ENCODE measurements around the gene PRR33. TPM values are rescaled to one million over a fixed set of nuclear protein-coding genes. Genes with fewer than 3 reads are reported as not detected.

The PRR33 gene
- total RNA-seq, 1 donor from 2014 or later = 0.16 TPM

GRCh38 chr11:1936781-1937615 is 45.3 kb upstream of the PRR33 start:
- peaks cover 2% of the 10 kb centered on the region for H3K4me1 Mint-ChIP-seq

GRCh38 chr11:1936072-1936780 is 44.5 kb upstream of the PRR33 start:
- no peaks in the 10 kb centered on the region for H3K9me3 Mint-ChIP-seq
- intact Hi-C loops (cut with micrococcal nuclease) = no loop called here
- H3K36me3 Mint-ChIP-seq (ENCODE audit: low read depth) = no peaks in the 10 kb centered on the region
- POLR2A ChIA-PET = interaction anchor here (0.6 kb wide), 1 partner anchor 1454 kb away, joined by 7 read pairs; no protein-coding TSS in a partner anchor
- no peak overlapping the region for H3K27ac Mint-ChIP-seq
- no peak for ATAC-seq (ENCODE audit: low read depth)
- no peak for TF ChIP-seq CTCF (IDR thresholded peaks at IDR 0.05)
- peak; percentile 7 for DNase-seq
- peaks cover 24% of the 10 kb centered on the region for H3K27me3 Mint-ChIP-seq
- CTCF ChIA-PET = no interaction called here
- H3K4me1 Mint-ChIP-seq = peaks cover 2% of the 10 kb centered on the region
- H3K4me3 Mint-ChIP-seq = no peak overlapping the region

More at GRCh38 chr11:1936781-1937615, 45.3 kb upstream of the PRR33 start:
- H3K36me3 Mint-ChIP-seq (ENCODE audit: low read depth) = no peaks in the 10 kb centered on the region
- H3K27ac Mint-ChIP-seq = no peak overlapping the region
- H3K9me3 Mint-ChIP-seq = no peaks in the 10 kb centered on the region
- TF ChIP-seq CTCF (IDR thresholded peaks at IDR 0.05) = no peak
- H3K4me3 Mint-ChIP-seq = no peak overlapping the region
- H3K27me3 Mint-ChIP-seq = peaks cover 18% of the 10 kb centered on the region
- ATAC-seq (ENCODE audit: low read depth) (no peak), DNase-seq (peak; percentile 12)
- CTCF ChIA-PET = no interaction called here
- POLR2A ChIA-PET = no interaction called here
- intact Hi-C loops (cut with micrococcal nuclease) = no loop called here

GRCh38 chr11:1935156-1936071 is 43.7 kb upstream of the PRR33 start:
- Mint-ChIP-seq H3K36me3 (ENCODE audit: low read depth) (no peaks in the 10 kb centered on the region), H3K27me3 (peaks cover 24% of the 10 kb centered on the region), H3K4me3 (no peak overlapping the region), H3K4me1 (peaks cover 2% of the 10 kb centered on the region), H3K9me3 (no peaks in the 10 kb centered on the region), H3K27ac (no peak overlapping the region)
- no peak for TF ChIP-seq CTCF (IDR thresholded peaks at IDR 0.05)
- ChIA-PET CTCF (no interaction called here), POLR2A (no interaction called here)
- intact Hi-C loops (cut with micrococcal nuclease) = no loop called here
- DNase-seq = peak; percentile 13
- ATAC-seq (ENCODE audit: low read depth) = no peak

DNA sequence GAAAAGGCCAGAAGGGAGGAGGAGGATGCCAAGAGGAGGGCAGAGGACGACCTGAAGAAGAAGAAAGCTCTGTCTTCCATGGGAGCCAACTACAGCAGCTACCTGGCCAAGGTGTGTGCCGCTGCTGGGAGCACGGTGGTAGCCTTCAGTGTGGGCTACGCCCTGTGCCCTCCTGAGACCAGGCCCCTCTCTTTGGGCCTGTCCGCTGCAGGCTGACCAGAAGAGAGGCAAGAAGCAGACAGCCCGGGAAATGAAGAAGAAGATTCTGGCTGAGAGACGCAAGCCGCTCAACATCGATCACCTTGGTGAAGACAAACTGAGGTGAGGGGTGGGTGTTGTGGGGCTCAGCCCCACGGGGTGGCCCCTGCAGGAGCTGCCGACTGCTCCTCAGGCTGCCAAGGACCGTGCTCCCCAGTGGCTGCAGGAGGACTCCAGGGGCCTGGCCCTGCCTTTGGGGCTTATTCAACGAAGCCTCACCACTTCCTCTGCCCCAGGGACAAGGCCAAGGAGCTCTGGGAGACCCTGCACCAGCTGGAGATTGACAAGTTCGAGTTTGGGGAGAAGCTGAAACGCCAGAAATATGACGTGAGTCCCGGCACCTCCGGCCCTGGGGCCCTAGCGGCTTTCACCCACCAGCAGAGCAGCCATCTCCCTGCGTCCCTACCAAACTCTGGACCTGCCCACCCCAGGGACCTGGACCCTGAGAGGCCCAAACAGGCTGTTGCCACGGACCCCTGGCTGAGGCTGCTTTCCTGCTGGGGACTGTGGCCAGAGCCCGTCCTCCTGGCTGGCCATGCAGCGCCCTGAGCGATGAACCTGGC is 42.9 kb upstream of the PRR33 start:
- ChIA-PET POLR2A (no interaction called here), CTCF (no interaction called here)
- DNase-seq (no peak), ATAC-seq (ENCODE audit: low read depth) (no peak)
- TF ChIP-seq CTCF (IDR thresholded peaks at IDR 0.05) = no peak
- Mint-ChIP-seq H3K4me3 (no peak overlapping the region), H3K9me3 (no peaks in the 10 kb centered on the region), H3K27ac (no peak overlapping the region), H3K27me3 (peaks cover 26% of the 10 kb centered on the region), H3K36me3 (ENCODE audit: low read depth) (no peaks in the 10 kb centered on the region), H3K4me1 (peaks cover 2% of the 10 kb centered on the region)
- intact Hi-C loops (cut with micrococcal nuclease) = no loop called here
